Stomach (tissue), 9 donors: ENCODE results near the gene OR10H4. TPM values are rescaled to one million over a fixed set of nuclear protein-coding genes. Genes with fewer than 3 reads are reported as not detected.
"Not testable (repeated sequence)": the region's sequence is repeated elsewhere in the genome, so short reads cannot be mapped to it uniquely, and the experiment has no call there.

ENCODE experiments used
- DNase-seq, 2 donors: peaks; one replicate each; pipeline versions ENCODE4 v3.0.0 to v3.0.0-alpha.2; 2013 to 2019
- H3K27ac ChIP-seq, 5 donors: fragments of 200-600 bp in 4 of 5; sonication (generic) in 4 of 5; one replicate each; pipeline ENCODE4 v1.5.1; 2013 to 2019; ENCODE audit warnings: mild to moderate bottlenecking in 1 of 5, moderate library complexity in 1 of 5
- H3K27me3 ChIP-seq, 3 donors: fragments of 200-600 bp; sonication (generic); one replicate each; pipeline ENCODE4 v1.5.1; 2017 to 2019; ENCODE audit warnings: mixed run types in 1 of 3
- H3K36me3 ChIP-seq, 4 donors: fragments of 200-600 bp; sonication (generic); 1 replicate in 3 of 4; 2 replicates in 1 of 4; pipeline ENCODE4 v1.5.1; 2016 to 2019
- H3K4me1 ChIP-seq, 4 donors: fragments of 200-600 bp; sonication (generic); one replicate each; pipeline ENCODE4 v1.5.1; 2016 to 2019
- H3K4me3 ChIP-seq, 4 donors: fragments of 200-600 bp; sonication (generic) in 3 of 4; one replicate each; pipeline ENCODE4 v1.5.1; 2016 to 2019; ENCODE audit warnings: mild to moderate bottlenecking in 1 of 4
- H3K9me3 ChIP-seq, 4 donors: fragments of 200-600 bp; sonication (generic); one replicate each; pipeline ENCODE4 v1.5.1; 2016 to 2019
- EP300 ChIP-seq: sonication (generic); formaldehyde crosslinking; IDR thresholded peaks from one replicate; pipeline ENCODE4 v1.6.1; 2017; ENCODE audit warnings: antibody characterized with exemption
- POLR2A ChIP-seq, 4 donors: fragments of 450-650 bp; IDR thresholded peaks; one replicate each; pipeline ENCODE4 v1.6.1; 2016; ENCODE audit warnings: antibody characterized with exemption in 4 of 4, control low read depth in 2 of 4, mild to moderate bottlenecking in 1 of 4, moderate library complexity in 1 of 4
- POLR2AphosphoS5 ChIP-seq, 3 donors: sonication (generic); formaldehyde crosslinking; IDR thresholded peaks; one replicate each; pipeline ENCODE4 v1.6.1; 2016; ENCODE audit warnings: antibody characterized with exemption in 3 of 3
- WGBS, 5 donors: extraction: QIAGEN DNeasy Blood & Tissue Kit in 3 of 5; methylation state at CpG; one replicate each; pipeline versions ENCODE4 v1.1.5 to v1.1.7; 2013 to 2018; 5-methylcytosine and 5-hydroxymethylcytosine counted together
- intact Hi-C: fragments of 100-400 bp; cut with DNase I; formaldehyde crosslinking; loops from one replicate; pipeline ENCODE4 v1.15.1; 2023; ENCODE audit warnings: low total_unique reads
- polyA plus RNA-seq, 3 donors: library from polyadenylated mRNA; stranded (reverse); fragments of 200-250 nt; gene quantifications; one replicate each; pipeline ENCODE4 v1.2.3, GENCODE V29; 2013
- total RNA-seq, 5 donors: library from RNA; depleted of rRNA; stranded (reverse); fragments of >200 nt; gene quantifications; one replicate each; pipeline versions ENCODE4 v1.1.0 to v1.2.3, GENCODE V29; 2014 to 2016
- TF ChIP-seq, protein P1 (sequence below), 7 experiments: fragments of 450-650 bp in 4 of 7; fragments of 200-600 bp in 3 of 7; sonication (generic) in 3 of 7; IDR thresholded peaks; one replicate each; pipeline ENCODE4 v1.5.1; 2016 to 2019; ENCODE audit warnings: antibody characterized with exemption in 7 of 7, control low read depth in 2 of 7, mild to moderate bottlenecking in 1 of 7
- donor health status: healthy with polysubstance abuse.
- donor health status: Bipolar disorder and iron deficiency.
- donor health status: healthy.

OR10H4 gene
- total and polyA plus RNA-seq, 8 donors, result not detected

DNA sequence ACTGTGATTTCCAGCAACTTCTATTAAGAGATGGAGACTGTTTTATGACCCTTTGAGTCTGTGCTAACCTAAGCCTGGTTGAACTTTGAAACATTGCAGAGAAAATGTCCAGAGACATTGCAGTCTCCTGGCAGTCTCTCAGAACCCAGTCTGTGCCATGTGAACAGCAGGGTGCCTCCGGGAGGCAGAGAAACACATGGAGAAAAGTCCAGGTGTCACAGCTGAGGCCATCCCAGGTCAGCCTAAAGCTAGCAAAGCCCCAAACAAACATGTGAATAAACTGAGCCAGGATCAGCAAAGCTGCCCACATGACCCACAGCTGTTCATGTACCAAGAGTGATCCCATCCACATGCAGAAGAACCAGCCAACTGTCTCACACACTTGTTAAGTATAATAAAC lies 22.3 kb upstream of the OR10H4 start:
- Histone ChIP-seq H3K27me3 (peaks cover 0 to 4% (median 0%) of the 10 kb centered on the region in 3 donors), H3K36me3 (peaks cover 0 to 38% (median 9%) of the 10 kb centered on the region in 4 donors), H3K9me3 (no peaks in the 10 kb centered on the region), H3K4me3 (no peak overlapping the region), H3K27ac (no peak overlapping the region), H3K4me1 (no peaks in the 10 kb centered on the region)
- TF ChIP-seq, protein P1, sequence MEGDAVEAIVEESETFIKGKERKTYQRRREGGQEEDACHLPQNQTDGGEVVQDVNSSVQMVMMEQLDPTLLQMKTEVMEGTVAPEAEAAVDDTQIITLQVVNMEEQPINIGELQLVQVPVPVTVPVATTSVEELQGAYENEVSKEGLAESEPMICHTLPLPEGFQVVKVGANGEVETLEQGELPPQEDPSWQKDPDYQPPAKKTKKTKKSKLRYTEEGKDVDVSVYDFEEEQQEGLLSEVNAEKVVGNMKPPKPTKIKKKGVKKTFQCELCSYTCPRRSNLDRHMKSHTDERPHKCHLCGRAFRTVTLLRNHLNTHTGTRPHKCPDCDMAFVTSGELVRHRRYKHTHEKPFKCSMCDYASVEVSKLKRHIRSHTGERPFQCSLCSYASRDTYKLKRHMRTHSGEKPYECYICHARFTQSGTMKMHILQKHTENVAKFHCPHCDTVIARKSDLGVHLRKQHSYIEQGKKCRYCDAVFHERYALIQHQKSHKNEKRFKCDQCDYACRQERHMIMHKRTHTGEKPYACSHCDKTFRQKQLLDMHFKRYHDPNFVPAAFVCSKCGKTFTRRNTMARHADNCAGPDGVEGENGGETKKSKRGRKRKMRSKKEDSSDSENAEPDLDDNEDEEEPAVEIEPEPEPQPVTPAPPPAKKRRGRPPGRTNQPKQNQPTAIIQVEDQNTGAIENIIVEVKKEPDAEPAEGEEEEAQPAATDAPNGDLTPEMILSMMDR (IDR thresholded peaks at IDR 0.05), result no peak
- TF ChIP-seq EP300, result no peak
- no peak for TF ChIP-seq POLR2A (IDR thresholded peaks at IDR 0.05)
- TF ChIP-seq POLR2AphosphoS5 (IDR thresholded peaks at IDR 0.05), result no peak
- intact Hi-C loops, result no loop called here
- DNase-seq, result no peak
- WGBS, 5 donors, result 0 to 48% (median 24%) methylated on average over 1 of the region's 1 CpG; no CpG with 5 or more reads in 1 of the 5 donors

DNA sequence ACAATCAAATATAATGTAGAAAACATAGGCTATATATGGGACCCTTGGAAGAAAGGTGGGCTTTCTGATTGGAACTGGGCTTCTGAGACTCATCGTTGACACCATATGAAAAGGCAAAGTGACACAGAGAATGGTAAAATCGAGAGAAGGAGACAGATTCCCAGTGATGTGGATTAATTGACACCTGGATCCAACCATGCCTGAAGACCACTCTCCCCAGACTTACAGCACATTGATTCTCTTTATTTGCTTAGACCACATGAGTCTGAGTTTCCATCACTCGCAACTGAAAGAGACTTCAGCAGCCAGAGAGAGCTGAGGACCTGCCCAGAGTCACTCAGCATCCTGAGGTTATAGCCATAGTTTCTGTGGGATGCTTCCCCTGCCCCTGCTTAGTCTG lies 20.5 kb upstream of the OR10H4 start:
- Histone ChIP-seq H3K9me3 (no peaks in the 10 kb centered on the region), H3K4me3 (no peak overlapping the region), H3K27ac (no peak overlapping the region), H3K4me1 (no peaks in the 10 kb centered on the region), H3K36me3 (peaks cover 0 to 19% (median 5%) of the 10 kb centered on the region in 4 donors), H3K27me3 (peaks cover 0 to 4% (median 0%) of the 10 kb centered on the region in 3 donors)
- DNase-seq, result no peak
- TF ChIP-seq, protein P1 (IDR thresholded peaks at IDR 0.05), result no peak
- TF ChIP-seq EP300, result no peak
- no peak for TF ChIP-seq POLR2A (IDR thresholded peaks at IDR 0.05)
- no peak for TF ChIP-seq POLR2AphosphoS5 (IDR thresholded peaks at IDR 0.05)
- 78 to 86% (median 86%) methylated on average over 3 of the region's 3 CpGs for WGBS, 5 donors
- intact Hi-C loops, result no loop called here

DNA sequence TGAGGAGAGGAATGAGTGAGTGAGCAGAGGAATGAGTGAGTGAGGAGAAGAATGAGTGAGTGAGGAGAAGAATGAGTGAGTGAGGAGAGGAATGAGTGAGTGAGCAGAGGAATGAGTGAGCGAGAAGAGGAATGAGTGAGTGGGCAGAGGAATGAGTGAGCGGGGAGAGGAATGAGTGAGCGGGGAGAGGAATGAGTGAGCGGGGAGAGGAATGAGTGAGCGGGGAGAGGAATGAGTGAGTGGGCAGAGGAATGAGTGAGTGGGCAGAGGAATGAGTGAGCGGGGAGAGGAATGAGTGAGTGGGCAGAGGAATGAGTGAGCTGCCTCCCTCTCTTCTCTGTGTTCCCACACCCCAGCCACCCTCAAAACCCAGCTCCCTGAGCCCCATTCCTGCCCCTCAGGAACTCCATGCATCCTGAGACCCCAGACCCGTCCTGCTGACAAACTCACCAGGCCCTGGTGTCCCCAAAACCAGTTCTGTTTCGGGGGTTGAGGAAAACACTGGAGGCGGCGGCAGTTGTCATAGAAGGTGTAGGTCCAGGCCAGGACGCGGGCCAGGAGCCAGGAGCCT lies 15.0 kb upstream of the OR10H4 start:
- H3K36me3 ChIP-seq, H3K27me3 ChIP-seq, DNase-seq, intact Hi-C loops, H3K9me3 ChIP-seq: not testable (repeated sequence)
- Histone ChIP-seq H3K27ac (peak overlapping the region in 4 of 5 donors; percentile 47 to 84 (median 80)), H3K4me3 (peak overlapping the region in 2 of 4 donors; percentile 20 to 38), H3K4me1 (peaks cover 0 to 20% (median 7%) of the 10 kb centered on the region in 4 donors)
- 32 to 73% (median 52%) methylated on average over 12 of the region's 12 CpGs for WGBS, 5 donors

DNA sequence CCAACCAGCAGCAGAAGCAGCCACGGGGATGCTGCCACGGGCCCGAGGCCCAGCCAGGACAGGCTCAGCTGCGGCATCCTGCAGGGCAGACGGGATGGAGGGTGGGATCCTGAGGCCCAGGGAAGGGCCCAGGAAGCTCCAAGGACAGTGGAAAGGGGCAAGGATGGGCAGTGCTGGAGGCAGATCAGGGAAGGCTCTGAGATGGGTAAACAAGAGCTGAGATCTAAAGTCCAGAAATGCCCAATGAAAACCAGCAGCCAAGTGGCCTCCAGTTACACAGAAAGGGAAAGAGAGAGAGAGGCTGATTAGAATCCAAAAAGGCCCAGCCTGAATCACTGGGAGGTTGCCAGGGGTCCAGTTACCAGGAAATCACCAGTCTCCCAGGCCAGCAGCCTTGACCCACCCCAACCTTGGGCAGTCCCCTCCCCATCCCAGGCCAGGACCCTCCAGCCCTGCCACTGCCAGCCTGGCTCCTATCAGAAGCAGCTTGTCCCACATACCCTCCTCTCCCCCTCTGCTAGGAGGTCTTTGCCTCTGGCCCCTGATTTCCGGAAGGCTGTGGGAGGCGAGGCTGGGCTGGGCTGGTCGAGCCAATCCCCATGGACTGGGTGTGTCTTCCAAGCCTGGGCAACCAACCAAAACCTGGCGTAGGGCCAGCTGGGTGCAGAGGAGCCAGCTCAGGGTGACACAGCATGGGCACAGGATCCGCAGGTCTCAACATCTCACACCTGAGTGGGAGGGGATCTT lies 14.3 kb upstream of the OR10H4 start, which contains the start of gene CYP4F11:
CYP4F11 (minus strand) TSS at position 198 of the 747 bp plus-strand sequence; CDS start at position 77, 121 bp downstream.
- peak within 1 kb of the TSS in 2 of 4 donors; percentile 20 to 38 for H3K4me3 ChIP-seq
- peak; percentile 62 to 96 for DNase-seq
- peaks cover 4 to 12% (median 9%) of the 10 kb centered on the region in 3 donors for H3K27me3 ChIP-seq
- TF ChIP-seq POLR2AphosphoS5 (IDR thresholded peaks at IDR 0.05) (peak in 2 of 3 donors; percentile 75 to 80), POLR2A (IDR thresholded peaks at IDR 0.05) (no peak), EP300 (no peak)
- TF ChIP-seq, protein P1 (IDR thresholded peaks at IDR 0.05), result no peak
- peaks cover 0 to 20% (median 7%) of the 10 kb centered on the region in 4 donors for H3K4me1 ChIP-seq
- peak within 1 kb of the TSS in 4 of 5 donors; percentile 47 to 84 (median 80) for H3K27ac ChIP-seq
- 23 to 61% (median 27%) methylated on average over 5 to 10 of the region's 10 CpGs for WGBS, 5 donors
- peaks cover 0 to 4% (median 0%) of the 10 kb centered on the region in 4 donors for H3K36me3 ChIP-seq
- peaks cover 0 to 9% (median 6%) of the 10 kb centered on the region in 4 donors for H3K9me3 ChIP-seq
- intact Hi-C loops, result no loop called here
